GM12872 (cell line): Measurements from ENCODE around the gene MSANTD1.

Source experiments
- CTCF ChIP-seq: IDR thresholded peaks from 3 replicates; pipeline ENCODE4 v1.5.1; 2011; ENCODE audit warnings: low read depth, mild to moderate bottlenecking, low read length, moderate library complexity; ENCODE audit not compliant: insufficient read depth

The MSANTD1 gene

GRCh38 chr4:3212391-3213105 lies 36.4 kb upstream of the MSANTD1 start:
- TF ChIP-seq CTCF = no peak

- no peak for TF ChIP-seq CTCF
Observed at GRCh38 chr4:3213106-3213425, 35.9 kb upstream of the MSANTD1 start.

- no peak for TF ChIP-seq CTCF
Observed at GRCh38 chr4:3213661-3214250, 35.2 kb upstream of the MSANTD1 start.

- no peak for TF ChIP-seq CTCF
Observed at GRCh38 chr4:3215256-3215655, 33.7 kb upstream of the MSANTD1 start.

GRCh38 chr4:3215733-3216132 lies 33.2 kb upstream of the MSANTD1 start:
- TF ChIP-seq CTCF = no peak

- TF ChIP-seq CTCF = no peak
Observed at GRCh38 chr4:3217266-3217665, 31.7 kb upstream of the MSANTD1 start.

- TF ChIP-seq CTCF = no peak
Observed at GRCh38 chr4:3217771-3218170, 31.2 kb upstream of the MSANTD1 start.
